Measurements from ENCODE around the gene ANO8.
"Not testable (repeated sequence)": the region's sequence is repeated elsewhere in the genome, so short reads cannot be mapped to it uniquely, and the experiment has no call there.

ANO8 gene, protein sequence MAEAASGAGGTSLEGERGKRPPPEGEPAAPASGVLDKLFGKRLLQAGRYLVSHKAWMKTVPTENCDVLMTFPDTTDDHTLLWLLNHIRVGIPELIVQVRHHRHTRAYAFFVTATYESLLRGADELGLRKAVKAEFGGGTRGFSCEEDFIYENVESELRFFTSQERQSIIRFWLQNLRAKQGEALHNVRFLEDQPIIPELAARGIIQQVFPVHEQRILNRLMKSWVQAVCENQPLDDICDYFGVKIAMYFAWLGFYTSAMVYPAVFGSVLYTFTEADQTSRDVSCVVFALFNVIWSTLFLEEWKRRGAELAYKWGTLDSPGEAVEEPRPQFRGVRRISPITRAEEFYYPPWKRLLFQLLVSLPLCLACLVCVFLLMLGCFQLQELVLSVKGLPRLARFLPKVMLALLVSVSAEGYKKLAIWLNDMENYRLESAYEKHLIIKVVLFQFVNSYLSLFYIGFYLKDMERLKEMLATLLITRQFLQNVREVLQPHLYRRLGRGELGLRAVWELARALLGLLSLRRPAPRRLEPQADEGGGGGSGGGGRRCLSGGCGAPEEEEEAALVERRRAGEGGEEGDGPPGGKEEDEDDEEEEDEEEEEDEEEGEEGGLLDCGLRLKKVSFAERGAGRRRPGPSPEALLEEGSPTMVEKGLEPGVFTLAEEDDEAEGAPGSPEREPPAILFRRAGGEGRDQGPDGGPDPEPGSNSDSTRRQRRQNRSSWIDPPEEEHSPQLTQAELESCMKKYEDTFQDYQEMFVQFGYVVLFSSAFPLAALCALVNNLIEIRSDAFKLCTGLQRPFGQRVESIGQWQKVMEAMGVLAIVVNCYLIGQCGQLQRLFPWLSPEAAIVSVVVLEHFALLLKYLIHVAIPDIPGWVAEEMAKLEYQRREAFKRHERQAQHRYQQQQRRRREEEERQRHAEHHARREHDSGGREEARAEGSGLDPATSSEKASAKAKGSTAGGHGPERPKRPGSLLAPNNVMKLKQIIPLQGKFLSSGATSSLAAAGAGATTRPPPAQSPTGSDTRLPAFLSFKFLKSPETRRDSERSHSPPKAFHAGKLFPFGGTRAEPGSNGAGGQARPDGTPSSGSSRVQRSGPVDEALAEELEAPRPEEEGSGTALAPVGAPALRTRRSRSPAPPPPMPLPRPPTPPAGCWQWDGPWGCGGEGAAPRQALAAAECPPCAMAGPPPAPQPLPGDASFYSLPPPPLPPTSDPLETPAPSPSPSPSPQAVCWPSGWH

DNA sequence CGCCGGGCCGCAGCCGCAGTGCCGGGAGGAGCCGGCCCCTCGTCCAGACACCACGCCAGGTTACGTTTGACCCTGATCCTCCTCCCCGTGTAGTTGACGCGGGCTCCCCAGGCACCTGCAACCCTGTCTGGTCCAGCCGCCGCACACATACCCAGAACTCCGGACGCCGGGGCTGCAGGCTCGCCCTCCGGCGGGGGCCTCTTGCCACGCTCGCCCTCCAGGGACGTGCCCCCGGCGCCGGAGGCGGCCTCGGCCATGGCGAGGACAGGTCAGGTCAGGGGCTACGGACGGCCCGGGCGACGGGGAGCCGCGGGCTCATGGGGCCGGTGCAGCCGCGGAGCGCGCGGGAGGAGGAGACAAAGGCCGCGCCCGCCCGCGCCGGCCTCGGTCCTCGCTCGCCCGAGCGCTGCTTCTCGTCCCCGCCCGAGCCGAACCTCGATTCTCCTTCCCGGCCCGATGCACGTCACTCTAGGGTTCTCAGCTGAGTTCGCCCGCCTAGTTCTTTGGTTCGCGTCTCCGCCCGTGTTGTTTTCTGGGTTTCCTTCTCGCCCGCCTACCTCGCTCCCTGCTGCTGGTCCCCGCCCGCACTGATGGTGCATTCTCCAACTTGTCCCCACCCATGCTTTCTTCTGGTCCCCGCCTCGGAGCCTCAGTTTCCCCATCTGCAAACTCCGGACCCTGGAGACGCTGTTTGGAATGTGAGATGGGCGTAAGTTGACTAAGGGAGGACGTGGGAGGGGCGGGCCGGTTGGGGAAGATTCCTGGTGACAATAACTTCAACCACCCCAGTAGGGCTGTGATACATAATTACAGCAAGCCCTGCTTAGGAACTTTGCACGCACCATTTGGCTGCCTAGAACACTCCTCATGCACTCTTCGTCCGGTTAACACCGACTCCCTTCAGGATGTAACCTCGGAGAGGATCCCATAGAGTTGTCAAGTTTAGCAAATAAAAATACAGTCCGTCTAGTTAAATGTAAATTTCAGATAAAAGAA lies at the start of gene ANO8:
ANO8 (minus strand) TSS at position 442 of the 996 bp plus-strand sequence; CDS start at position 257, 185 bp downstream.
- peak; percentile 97 for DNase-seq

DNA sequence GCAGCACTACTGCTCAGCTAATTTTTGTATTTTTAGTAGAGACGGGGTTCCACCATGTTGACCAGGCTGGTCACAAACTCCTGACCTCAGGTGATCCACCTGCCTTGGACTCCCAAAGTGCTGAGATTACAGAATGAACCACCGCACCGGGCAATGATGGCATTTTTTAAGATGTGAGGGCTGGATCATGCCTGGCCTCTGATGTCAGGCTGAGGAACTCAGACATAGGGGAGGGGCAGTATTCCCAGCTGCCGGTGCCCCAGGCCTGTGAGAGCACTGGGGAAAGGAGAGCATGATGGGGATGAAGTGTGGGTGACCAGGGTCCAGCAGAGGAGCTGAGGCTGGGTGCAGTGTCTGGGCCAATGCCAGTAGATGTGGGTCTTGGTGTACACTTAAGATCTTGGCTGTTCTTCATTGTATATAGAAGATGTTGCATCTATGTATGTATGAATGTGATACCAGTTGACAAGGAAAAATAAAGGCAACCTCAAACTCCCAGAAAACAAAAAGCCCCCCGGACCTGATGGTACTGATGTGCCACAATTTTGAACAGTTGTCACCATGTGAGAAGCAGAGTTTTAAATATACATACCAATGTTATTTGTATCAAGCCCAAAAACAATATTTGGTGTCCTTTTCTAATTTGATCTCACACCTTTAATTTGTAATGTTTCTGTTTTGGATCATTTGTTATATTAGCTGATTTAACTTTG lies 45.9 kb upstream of the ANO8 start:
- DNase-seq, result no peak

DNA sequence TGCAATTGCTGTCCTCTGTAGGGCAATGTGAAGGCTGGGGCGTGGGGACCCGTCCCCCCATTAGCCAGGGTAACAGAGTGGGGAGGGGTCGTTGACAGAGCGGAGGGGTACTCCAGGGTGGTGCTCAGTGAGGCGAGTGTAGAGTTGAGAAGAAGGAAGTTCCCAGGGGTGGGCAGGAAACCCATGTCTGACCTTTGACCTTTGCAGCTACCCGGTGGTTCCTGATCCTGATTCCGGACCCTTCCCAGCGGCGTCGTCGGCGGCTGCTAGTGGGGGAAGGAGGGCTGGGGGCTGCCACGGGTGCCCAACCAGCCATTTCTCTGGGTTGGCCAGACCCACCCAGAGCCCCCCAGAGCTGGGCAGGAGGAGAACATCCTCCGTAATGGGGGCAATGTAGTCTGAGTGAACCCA lies 44.6 kb upstream of the ANO8 start:
- no peak for DNase-seq

DNA sequence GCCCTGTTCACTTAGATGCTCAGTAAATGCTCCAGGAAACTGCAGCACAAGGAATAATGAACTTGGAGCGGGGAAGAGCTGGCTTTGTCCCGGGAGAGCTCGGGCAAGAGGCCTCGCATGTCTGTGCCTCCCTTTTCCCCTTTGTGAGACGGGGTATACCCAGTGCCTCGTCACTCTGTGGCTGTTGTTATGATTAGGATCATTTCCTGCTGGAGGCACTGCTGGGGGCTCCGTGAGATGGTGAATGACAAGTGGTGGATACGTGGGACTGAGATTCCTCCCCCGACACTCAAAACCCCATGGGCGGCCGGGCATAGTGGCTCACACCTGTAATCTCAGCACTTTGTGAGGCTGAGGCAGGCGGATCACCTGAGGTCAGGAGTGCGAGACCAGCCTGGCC lies 43.6 kb upstream of the ANO8 start:
- DNase-seq, result no peak

DNA sequence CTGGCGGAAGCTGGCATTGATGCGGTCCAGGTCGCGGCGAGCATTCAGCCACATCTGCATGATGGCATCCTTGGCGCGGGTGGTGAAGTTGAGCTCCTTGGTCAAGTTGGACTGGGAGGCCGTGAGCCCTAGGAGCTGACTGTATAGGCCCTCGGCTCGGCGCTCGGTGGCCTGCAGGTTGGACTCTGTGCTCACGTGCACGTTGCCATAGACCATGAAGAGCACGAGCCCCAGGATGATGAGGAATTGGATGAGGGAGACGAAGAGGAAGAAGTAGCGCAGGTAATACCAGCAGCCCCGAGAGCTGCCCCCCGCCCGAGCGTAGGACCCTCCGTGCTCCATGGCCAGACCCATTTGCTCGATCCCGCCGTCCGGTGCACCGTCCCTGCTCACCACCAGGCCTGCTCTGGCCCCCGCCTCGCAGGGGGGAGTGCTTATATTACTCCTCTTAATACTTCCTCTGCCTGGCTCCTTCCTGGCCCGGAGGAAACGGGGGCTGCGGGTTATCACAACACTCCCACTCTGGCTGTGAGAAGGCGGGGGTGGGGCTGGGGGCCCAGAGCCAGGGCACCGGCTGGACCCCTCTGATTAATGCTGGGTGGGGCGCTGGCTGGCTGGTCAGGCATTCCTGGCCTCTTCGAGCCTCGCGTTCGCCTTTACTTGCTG lies 42.4 kb upstream of the ANO8 start, which contains the start of gene PLVAP:
PLVAP (minus strand) TSS at position 408 of the 666 bp plus-strand sequence; CDS start at position 354, 54 bp downstream.
- DNase-seq, result no peak

DNA sequence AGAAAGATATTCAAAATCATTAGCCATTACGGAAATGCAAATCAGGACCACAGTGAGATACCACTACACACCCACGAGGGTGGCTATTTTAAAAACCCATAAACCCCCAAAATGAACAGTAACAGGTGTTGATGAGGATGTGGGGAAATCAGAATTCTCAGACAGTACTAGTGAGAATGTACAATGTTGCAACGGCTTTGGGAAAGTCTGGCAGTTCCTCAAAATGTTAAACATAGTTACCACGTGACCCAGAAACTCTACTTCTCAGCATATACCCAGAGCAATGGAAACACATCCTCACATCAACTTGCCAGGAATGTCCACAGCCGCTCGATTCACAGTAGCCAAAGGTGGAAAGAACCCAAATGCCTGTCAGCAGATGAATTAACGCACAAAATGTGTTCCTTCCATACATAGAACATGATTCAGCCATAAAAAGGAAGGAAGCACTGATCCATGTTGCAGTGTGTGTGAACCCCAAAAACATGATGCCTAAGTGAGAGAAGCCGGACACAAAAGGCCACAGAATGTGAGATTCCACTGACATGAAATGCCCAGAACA lies 35.5 kb upstream of the ANO8 start:
- DNase-seq, result no peak

DNA sequence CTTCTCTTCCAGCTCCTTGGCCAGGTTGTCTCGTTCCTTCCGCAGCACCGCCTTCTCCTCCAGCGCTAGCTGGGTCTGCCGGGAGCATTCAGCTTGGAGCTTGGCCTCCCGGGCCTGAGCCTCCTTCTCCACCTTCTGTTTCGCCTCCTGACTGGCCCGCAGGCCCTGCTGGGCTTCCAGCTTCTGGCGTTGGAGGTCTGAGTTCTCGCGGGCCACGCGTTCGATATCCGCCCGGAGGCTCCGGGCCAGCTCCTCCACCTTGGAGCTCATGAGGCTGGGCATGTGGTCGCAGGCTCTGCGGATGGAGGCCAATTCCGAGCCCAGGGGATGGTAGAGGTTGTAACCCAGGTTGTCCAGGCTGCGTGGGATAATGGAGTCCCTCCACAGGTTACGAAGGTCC lies 30.7 kb upstream of the ANO8 start:
- no peak for DNase-seq

DNA sequence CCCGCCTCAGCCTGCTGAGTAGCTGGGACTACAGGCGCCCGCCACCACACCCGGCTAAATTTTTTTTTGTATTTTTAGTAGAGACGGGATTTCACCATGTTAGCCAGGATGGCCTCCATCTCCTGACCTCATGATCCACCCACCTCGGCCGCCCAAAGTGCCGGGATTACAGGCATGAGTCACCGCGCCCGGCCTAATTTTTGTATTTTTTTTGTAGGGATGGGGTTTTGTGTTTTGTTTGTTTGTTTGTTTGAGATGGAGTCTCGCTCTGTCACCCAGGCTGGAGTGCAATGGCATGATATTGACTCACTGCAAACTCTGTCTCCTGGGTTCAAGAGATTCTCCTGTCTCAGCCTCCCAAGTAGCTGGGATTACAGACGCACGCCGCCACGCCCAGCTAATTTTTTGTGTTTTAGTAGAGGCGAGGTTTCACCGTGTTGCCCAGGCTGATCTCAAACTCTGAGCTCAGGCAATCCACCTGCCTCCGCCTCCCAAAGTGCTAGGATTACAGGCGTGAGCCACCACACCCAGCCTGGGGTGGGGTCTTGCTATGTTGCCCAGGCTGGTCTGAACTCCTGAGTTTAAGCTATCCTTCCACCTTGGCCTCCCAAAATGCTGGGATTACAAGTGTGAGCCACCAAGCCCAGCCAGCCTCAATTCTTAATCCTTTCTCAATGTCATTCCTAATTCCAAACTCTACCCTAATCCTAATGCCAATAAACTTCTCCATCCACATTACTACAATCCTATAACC lies 29.4 kb upstream of the ANO8 start:
- DNase-seq, result not testable (repeated sequence)

DNA sequence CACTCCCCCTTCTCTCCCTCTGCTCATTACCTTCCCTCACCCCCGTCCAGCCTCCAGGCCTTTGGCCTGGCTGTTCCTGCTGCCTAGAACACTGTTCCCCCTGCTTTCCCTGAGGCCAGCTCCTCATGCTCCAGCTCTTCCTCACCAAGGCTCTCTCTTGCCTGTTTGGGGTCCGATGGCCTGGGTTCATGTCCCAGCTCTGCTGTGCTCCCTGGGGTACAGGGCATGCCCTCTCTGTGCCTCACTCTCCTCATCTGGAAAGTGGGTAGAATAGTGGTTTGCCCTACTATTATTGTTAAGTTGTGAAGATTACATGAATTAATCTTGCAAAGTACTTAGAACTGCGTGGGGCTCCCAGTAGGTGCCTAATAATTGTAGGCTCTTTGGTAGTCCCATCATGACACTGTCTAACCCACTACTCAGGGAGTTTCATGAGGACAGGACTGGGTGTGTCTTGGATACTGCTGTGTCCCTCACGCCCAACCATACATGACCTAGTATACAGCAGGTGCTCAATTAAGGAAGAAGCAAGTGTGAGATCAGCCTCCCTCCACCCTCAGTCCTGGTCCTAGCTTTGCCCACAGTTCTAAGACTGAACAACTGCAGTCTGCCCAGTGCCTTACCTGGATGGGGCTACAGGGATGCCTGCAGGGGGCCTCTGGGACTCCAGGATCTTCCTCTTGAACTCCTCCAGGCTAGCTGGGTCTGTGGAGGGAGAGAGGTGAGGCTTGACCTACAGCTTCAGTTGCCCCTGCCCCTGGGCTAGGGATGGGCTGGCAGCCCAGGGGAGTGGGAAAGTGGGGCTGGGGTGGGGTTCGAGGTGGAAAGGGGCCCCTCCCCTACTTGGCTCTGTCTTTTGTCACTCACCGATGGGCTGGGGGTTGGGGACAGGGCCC lies 25.5 kb upstream of the ANO8 start:
- DNase-seq, result no peak

DNA sequence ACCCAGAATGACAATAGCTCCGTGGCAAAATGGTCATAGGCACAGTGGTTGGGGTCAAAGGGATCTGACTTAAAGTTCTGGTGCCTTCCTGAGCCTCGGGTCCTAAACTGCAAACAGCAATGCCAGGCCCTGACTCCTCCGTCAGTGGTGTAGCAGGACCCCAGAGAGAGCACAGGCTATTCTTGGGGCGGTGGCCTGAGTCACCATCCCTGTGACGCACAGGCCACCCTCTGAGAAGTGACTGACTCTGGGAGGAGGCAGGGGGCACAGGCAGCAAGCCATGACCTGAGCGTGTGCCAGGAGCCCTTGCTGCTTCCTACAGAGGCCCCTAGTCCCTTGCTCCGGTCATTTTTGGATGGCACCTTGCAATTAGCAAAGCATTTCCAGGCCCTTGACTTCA lies 23.7 kb upstream of the ANO8 start:
- no peak for DNase-seq

DNA sequence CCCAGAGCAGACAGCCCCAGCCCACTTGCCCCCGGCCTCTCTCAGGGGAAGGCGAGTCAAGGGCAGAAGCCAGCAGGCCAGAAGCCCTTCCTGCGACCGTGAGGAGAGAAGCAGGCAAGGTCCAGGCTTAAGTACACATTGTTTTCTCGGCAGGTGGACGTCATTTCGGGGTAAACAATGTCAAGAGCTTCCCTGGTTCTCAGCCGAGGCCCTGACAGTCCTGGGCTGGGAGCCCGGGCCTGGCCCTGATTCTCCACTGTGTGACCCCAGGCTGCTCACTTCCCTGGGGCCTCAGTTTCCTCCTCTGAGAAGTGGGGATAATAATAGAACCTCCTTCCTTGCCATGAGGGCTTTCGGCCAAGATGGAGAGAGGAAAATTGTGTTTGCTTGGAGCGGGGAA lies 23.1 kb upstream of the ANO8 start:
- DNase-seq, result no peak

DNA sequence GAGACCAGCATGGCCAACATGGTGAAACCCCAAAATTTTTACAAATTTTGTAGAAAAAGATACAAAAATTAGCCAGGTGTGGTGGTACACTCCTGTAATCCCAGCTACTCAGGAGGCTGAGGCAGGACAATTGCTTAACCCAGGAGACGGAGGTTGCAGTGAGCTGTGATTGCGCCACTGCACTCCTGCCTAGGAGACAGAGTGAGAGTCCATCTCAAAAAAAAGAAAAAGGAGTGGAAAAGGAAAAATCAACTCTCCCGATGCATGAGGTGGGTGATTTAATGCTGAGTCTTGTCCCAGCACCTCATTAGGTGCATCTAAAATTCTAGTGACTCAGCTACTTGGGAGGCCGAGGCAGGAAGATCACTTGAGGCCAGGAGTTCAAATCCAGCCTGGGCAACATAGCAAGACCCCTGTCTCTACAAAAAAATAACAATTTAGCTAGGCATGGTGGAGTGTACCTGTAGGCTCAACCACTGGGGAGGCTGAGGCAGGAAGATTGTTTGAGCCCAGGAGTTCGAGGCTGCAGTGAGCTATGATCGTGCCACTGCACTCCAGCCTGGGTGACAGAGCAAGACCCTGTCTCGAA lies 22.5 kb upstream of the ANO8 start:
- DNase-seq, result no peak

DNA sequence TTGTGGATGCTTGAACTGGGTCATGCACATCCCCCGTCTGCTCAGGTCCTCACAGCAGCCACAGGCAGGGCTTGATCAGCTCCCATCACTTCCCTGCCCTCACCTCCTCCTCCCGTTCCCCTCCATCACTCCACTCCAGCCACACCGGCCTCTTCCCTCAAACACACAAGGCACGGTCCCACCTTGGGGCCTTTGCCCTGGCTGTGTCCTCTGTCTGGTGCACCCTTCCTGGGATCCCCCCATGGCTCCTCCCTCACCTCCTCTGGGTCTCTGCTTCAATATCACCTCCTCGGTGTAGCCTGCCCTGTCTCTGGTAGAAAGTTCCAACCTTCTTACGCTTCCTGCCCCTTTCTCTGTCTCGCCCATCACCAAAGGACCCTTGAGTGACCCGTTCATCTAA lies 18.7 kb upstream of the ANO8 start:
- no peak for DNase-seq

DNA sequence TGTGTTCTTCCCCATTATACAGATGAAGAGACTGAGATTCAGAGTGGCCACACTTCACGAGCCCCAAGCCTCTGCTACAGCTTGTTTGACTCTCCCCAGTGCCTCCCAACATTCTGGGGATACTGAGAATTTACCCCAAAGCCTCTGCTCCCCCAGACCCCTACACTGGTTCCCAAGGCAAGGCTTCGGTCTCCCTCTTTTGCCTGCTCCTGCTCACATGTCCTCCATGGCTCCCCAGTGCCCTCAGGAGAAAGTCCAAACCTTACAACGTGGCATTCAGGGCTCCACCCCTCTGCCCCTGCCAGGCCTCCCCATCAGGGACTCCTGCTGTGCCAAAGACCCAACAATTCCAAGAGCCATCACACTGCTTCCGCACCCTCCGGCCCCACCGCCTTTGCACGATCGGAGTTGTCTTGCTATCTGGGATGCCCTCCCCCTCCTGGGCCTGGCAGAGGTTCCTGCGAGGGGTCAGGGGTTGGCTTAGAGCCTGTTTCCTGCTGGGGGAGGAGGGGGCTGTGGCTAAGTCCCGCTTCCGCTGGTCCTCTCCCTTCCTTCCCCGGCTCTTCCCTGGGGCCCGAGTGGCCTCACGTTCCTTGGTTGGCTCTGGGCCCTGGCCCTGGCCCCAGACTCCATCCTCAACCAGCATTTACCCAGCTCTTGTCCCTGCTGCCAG lies 18.1 kb upstream of the ANO8 start:
- DNase-seq, result no peak

DNA sequence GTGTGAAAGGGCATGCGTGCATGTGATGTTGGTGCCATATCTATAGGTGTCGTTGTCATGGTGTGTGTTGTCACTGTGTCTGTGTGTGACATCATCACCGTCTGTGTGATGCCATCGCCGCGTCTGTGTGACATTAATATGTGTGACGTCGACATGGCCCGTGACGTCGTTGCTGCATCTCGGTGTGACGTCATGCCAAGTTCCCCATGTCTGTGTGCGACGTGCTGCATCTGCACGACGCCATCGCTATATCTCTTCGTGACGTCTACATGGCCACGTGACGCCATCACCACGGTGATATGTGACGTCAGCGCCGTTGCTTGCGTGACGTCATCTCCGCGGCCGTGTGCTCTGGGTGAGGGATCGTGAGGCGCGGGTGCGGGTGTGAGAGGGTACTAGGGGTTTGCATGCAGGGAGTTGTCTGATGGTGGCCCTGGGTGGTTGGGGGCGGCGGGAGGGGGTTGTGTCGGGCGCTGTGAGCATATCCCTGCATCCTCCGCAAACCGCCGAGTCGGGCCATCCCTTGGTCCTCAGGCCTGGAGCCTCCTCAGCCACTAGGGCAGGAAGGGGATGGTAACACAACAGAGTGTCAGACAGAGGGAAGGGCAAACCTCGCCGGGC lies 17.3 kb upstream of the ANO8 start:
- no peak for DNase-seq

DNA sequence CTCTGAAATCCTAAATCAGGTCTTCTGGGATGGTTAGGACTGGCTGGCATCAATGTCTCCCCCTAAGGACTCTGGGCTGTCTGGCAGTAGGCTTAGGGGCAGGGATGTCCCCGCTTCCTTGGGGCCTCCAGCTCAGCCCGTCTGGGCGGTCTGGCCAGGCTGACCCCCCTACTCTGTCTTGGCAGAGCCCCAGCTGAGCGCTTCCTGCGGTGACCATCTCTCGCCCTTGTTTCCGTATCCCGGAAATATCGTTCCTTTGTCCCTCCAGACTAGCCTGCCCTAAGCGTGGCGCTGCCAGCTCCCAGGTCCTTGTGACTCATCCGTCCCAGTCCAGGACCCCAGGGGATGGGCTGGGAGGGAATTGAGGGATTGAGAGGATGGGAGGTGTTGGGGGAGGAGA lies 14.0 kb upstream of the ANO8 start:
- DNase-seq, result no peak

DNA sequence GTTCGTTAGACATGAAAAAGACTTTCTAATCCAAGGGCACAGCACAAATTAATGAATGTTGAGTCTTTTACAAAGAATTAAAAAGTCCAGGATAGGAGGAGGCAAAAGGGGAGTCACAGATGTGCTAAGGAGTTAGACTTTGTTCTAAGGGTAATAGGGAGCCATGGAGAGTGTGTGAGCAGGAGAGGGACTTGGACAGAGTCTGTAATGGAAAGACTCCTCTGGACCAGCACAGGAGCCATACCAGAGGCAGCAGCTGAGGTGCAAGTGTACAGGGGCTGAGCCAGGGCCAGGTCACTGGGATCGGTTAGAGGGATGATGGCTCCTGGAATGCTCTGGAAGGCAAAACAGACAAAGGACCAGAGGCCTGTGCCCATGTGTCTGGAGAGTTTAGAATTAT lies 13.2 kb upstream of the ANO8 start:
- DNase-seq, result no peak

Measured in stimulated activated naive CD4-positive, alpha-beta T cell treated with Interleukin-2 at 50 U/mL for 16 hours (primary cell).